ENCODE results near the gene MAP4K2. TPM values are rescaled to one million over a fixed set of nuclear protein-coding genes. Genes with fewer than 3 reads are reported as not detected.

MAP4K2 gene
- polyA plus RNA-seq, 3 donors: 9.9 to 38.0 (median 12.6) TPM

- Mint-ChIP-seq H3K4me1 (peaks cover 66% of the 10 kb centered on the region), H3K9me3 (no peaks in the 10 kb centered on the region), H3K27ac (peak overlapping the region in 3 of 7 donors; percentile 25 to 90 (median 82)), H3K36me3 (peaks cover 60% of the 10 kb centered on the region in 2 donors), H3K4me3 (peak overlapping the region; percentile 90 to 92), H3K27me3 (ENCODE audit: low read depth in 3 of 3) (no peaks in the 10 kb centered on the region)
- H3K4me1 ChIP-seq (ENCODE audit: control insufficient read depth in 1 of 2, insufficient read depth in 2 of 2, low read length in 2 of 2): peaks cover 42 to 51% of the 10 kb centered on the region in 2 donors
- H4K20me1 ChIP-seq (ENCODE audit: insufficient read depth, low read length): peaks cover 60% of the 10 kb centered on the region
- TF ChIP-seq CTCF (IDR thresholded peaks at IDR 0.05): no peak
- H2AFZ ChIP-seq (ENCODE audit: insufficient read depth, low read depth, low read length, poor library complexity, severe bottlenecking): no peak overlapping the region
- peaks cover 43 to 49% of the 10 kb centered on the region in 2 donors for H3K36me3 ChIP-seq (replicated peaks in 1 of 2; ENCODE audit: control insufficient read depth in 1 of 2, insufficient read depth in 2 of 2, low read length in 2 of 2)
- no peaks in the 10 kb centered on the region for H3K27me3 ChIP-seq (ENCODE audit: control insufficient read depth in 2 of 2, insufficient read depth in 2 of 2, low read length in 2 of 2)
- intact Hi-C loops (cut with micrococcal nuclease): no loop called here
- H3K27ac ChIP-seq (ENCODE audit: low read depth in 1 of 2, low read length in 2 of 2): peak overlapping the region in 1 of 2 donors; percentile 71
- peak overlapping the region in 2 of 3 experiments; percentile 94 to 98 for H3K4me3 ChIP-seq (replicated peaks in 1 of 3; ENCODE audit: low read depth in 2 of 3, low read length in 3 of 3)
- no peaks in the 10 kb centered on the region for H3K9me3 ChIP-seq (replicated peaks in 1 of 2; ENCODE audit: control insufficient read depth in 1 of 2, insufficient read depth in 1 of 2, low read length in 2 of 2)
- peak overlapping the region; percentile 90 for H3K4me2 ChIP-seq (replicated peaks; ENCODE audit: extremely low read depth, low read length, poor library complexity, severe bottlenecking)
- no peak for DNase-seq
- WGBS (ENCODE audit: insufficient coverage): 80% methylated on average over 1 of the region's 6 CpGs
- no peak overlapping the region for H3K9ac ChIP-seq (ENCODE audit: insufficient read depth, low read length, poor library complexity, severe bottlenecking)
- H3K79me2 ChIP-seq (ENCODE audit: insufficient read depth, low read length): peaks cover 60% of the 10 kb centered on the region
These were observed 26.6 kb downstream of the MAP4K2 start for GRCh38 chr11:64776425-64776824.

GRCh38 chr11:64774144-64774543 lies 28.9 kb downstream of the MAP4K2 start:
- Mint-ChIP-seq H3K27ac (peak overlapping the region in 2 of 7 donors; percentile 43 to 73), H3K27me3 (ENCODE audit: low read depth in 3 of 3) (no peaks in the 10 kb centered on the region), H3K36me3 (peaks cover 80 to 83% of the 10 kb centered on the region in 2 donors), H3K9me3 (no peaks in the 10 kb centered on the region), H3K4me1 (peaks cover 51% of the 10 kb centered on the region), H3K4me3 (no peak overlapping the region)
- no peak for DNase-seq
- H3K27ac ChIP-seq (ENCODE audit: low read depth in 1 of 2, low read length in 2 of 2): no peak overlapping the region
- no peak for TF ChIP-seq CTCF (IDR thresholded peaks at IDR 0.05)
- H2AFZ ChIP-seq (ENCODE audit: insufficient read depth, low read depth, low read length, poor library complexity, severe bottlenecking): no peak overlapping the region
- WGBS (ENCODE audit: insufficient coverage): 92% methylated on average over 3 of the region's 5 CpGs
- H3K27me3 ChIP-seq (ENCODE audit: control insufficient read depth in 2 of 2, insufficient read depth in 2 of 2, low read length in 2 of 2): no peaks in the 10 kb centered on the region
- H3K9ac ChIP-seq (ENCODE audit: insufficient read depth, low read length, poor library complexity, severe bottlenecking): no peak overlapping the region
- no peak overlapping the region for H3K4me2 ChIP-seq (replicated peaks; ENCODE audit: extremely low read depth, low read length, poor library complexity, severe bottlenecking)
- peaks cover 66 to 72% of the 10 kb centered on the region in 2 donors for H3K36me3 ChIP-seq (replicated peaks in 1 of 2; ENCODE audit: control insufficient read depth in 1 of 2, insufficient read depth in 2 of 2, low read length in 2 of 2)
- peaks cover 83% of the 10 kb centered on the region for H4K20me1 ChIP-seq (ENCODE audit: insufficient read depth, low read length)
- peaks cover 38 to 47% of the 10 kb centered on the region in 2 donors for H3K4me1 ChIP-seq (ENCODE audit: control insufficient read depth in 1 of 2, insufficient read depth in 2 of 2, low read length in 2 of 2)
- no peaks in the 10 kb centered on the region for H3K9me3 ChIP-seq (replicated peaks in 1 of 2; ENCODE audit: control insufficient read depth in 1 of 2, insufficient read depth in 1 of 2, low read length in 2 of 2)
- intact Hi-C loops (cut with micrococcal nuclease): no loop called here
- H3K79me2 ChIP-seq (ENCODE audit: insufficient read depth, low read length): peaks cover 83% of the 10 kb centered on the region
- no peak overlapping the region for H3K4me3 ChIP-seq (replicated peaks in 1 of 3; ENCODE audit: low read depth in 2 of 3, low read length in 3 of 3)

Data from CD14-positive monocyte (primary cell).